22Rv1 (cell line): ENCODE measurements around the gene JMY.

ENCODE experiments used
- CTCF ChIP-seq: fragments of 450-650 bp; IDR thresholded peaks from 2 replicates; pipeline ENCODE4 v1.5.1; 2017; ENCODE audit warnings: mild to moderate bottlenecking
- ZFX ChIP-seq: fragments of 450-650 bp; IDR thresholded peaks from 2 replicates; pipeline ENCODE4 v1.6.1; 2017; ENCODE audit warnings: antibody characterized with exemption, borderline replicate concordance

- TF ChIP-seq CTCF = no peak
- TF ChIP-seq ZFX = no peak
Measured at GRCh38 chr5:79201206-79201605, 34.7 kb upstream of the JMY start.
